KMS-11 (cell line): ENCODE results near the gene IL32.
A peak's percentile ranks its signal among the peaks of the same experiment; 100 is the strongest.
"Not testable (repeated sequence)": the region's sequence is repeated elsewhere in the genome, so short reads cannot be mapped to it uniquely, and the experiment has no call there.

ENCODE experiments used
- H2AFZ ChIP-seq: fragments of 200-600 bp; sonication (generic); 2 replicates; pipeline ENCODE4 v1.6.1; 2016; ENCODE audit warnings: antibody characterized with exemption, mixed run types, low read depth
- H3K27ac ChIP-seq: fragments of 200-600 bp; sonication (generic); 2 replicates; pipeline ENCODE4 v1.6.1; 2016; ENCODE audit warnings: mild to moderate bottlenecking, mixed run types
- H3K27me3 ChIP-seq: fragments of 200-600 bp; sonication (generic); 2 replicates; pipeline ENCODE4 v1.6.1; 2017; ENCODE audit warnings: mild to moderate bottlenecking, low read depth, mixed run types, moderate library complexity; ENCODE audit not compliant: insufficient read depth
- H3K36me3 ChIP-seq: fragments of 200-600 bp; sonication (generic); 2 replicates; pipeline ENCODE4 v1.6.1; 2017; ENCODE audit warnings: mild to moderate bottlenecking, mixed run types; ENCODE audit not compliant: insufficient read depth
- H3K4me1 ChIP-seq: fragments of 200-600 bp; sonication (generic); 2 replicates; pipeline ENCODE4 v1.6.1; 2016; ENCODE audit warnings: mild to moderate bottlenecking, low read depth, mixed run types; ENCODE audit not compliant: poor library complexity, severe bottlenecking
- H3K4me2 ChIP-seq: fragments of 200-600 bp; sonication (generic); 2 replicates; pipeline ENCODE4 v1.7.0; 2016; ENCODE audit warnings: mild to moderate bottlenecking, mixed run types
- H3K4me3 ChIP-seq: fragments of 200-600 bp; sonication (generic); IDR thresholded peaks from 2 replicates; pipeline ENCODE4 v1.6.1; 2017; ENCODE audit warnings: low read depth, low read length, mixed read lengths; ENCODE audit not compliant: insufficient read depth
- H3K79me2 ChIP-seq: fragments of 200-600 bp; sonication (generic); 2 replicates; pipeline ENCODE4 v1.6.1; 2016; ENCODE audit warnings: low read depth, mixed run types; ENCODE audit not compliant: insufficient read depth
- H3K9ac ChIP-seq: fragments of 200-600 bp; sonication (generic); 2 replicates; pipeline ENCODE4 v1.6.1; 2016; ENCODE audit warnings: mild to moderate bottlenecking, mixed run types
- H4K20me1 ChIP-seq: fragments of 200-600 bp; sonication (generic); 2 replicates; pipeline ENCODE4 v1.6.1; 2016; ENCODE audit warnings: mild to moderate bottlenecking, mixed run types; ENCODE audit not compliant: insufficient read depth
- TF ChIP-seq, protein P1 (sequence below): fragments of 200-600 bp; sonication (generic); conservative IDR thresholded peaks from 2 replicates; pipeline ENCODE4 v1.6.1; 2017; ENCODE audit warnings: low read depth, mild to moderate bottlenecking, antibody characterized with exemption, low read length, moderate library complexity, mixed read lengths

Gene IL32

DNA sequence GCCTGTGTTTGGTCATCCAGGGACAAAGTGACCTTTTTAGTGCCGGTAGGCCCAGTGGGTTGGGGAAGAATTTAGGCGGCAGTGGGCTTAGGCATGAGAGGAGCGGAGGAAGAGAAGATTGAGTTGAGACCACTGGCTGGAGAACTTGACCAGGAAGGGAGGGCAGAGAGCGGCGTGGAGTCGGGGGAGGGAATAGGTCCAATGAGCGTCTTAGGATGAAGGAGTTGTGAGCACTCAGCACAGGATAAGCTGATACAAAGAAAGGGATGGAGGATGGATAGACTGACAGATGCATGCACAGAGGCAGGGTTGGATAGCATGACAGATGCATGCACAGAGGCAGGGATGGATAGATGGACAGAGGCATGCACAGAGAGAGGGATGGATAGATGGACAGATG lies 8.0 kb downstream of the IL32 start:
- no peak overlapping the region for H3K4me2 ChIP-seq

DNA sequence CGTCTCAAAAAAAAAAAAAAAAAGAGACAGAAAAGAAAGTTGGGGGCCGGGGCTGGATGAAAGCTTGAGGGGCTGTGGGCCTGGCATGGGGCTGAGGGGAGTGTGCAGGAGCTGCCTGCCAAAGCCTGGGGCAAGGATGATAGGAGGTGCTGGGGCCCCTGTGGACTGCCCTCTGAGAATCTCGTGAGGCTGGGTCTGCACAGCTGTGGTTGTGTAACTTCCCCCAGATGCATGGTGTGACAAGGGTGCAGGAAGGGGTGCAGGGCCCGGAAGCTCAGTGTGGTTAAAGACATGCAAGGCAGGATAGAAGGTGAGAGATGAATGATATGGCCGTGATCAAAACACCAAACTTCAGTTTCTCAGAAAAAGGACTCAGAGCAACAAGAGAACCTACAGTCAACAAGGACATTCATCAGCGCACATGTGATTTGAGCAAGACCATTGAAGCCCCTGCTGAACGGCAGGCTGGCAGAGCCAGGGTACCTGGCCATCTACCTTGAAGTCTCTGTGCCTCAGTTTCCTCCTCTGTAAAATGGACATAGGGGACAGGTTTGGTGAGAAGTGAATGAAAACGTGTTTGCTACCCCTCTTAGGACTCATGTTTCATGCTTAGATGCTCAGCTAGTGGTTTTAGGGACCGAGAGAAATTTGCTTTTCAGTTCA lies 9.6 kb downstream of the IL32 start:
- no peaks in the 10 kb centered on the region for H3K79me2 ChIP-seq
- TF ChIP-seq, protein P1, sequence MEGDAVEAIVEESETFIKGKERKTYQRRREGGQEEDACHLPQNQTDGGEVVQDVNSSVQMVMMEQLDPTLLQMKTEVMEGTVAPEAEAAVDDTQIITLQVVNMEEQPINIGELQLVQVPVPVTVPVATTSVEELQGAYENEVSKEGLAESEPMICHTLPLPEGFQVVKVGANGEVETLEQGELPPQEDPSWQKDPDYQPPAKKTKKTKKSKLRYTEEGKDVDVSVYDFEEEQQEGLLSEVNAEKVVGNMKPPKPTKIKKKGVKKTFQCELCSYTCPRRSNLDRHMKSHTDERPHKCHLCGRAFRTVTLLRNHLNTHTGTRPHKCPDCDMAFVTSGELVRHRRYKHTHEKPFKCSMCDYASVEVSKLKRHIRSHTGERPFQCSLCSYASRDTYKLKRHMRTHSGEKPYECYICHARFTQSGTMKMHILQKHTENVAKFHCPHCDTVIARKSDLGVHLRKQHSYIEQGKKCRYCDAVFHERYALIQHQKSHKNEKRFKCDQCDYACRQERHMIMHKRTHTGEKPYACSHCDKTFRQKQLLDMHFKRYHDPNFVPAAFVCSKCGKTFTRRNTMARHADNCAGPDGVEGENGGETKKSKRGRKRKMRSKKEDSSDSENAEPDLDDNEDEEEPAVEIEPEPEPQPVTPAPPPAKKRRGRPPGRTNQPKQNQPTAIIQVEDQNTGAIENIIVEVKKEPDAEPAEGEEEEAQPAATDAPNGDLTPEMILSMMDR, result no peak
- H3K4me2 ChIP-seq, result no peak overlapping the region
- no peaks in the 10 kb centered on the region for H3K36me3 ChIP-seq
- H3K27ac ChIP-seq, result no peak overlapping the region
- no peak overlapping the region for H3K9ac ChIP-seq
- peaks cover 34% of the 10 kb centered on the region; the same call in 1 of the 2 replicates for H3K27me3 ChIP-seq
- H2AFZ ChIP-seq, result peak overlapping the region; percentile 21; the same call in 1 of the 2 replicates
- H3K4me3 ChIP-seq, result no peak overlapping the region
- H3K4me1 ChIP-seq, result peaks cover 12% of the 10 kb centered on the region
- no peaks in the 10 kb centered on the region for H4K20me1 ChIP-seq

More for the DNA sequence above, 8.0 kb downstream of the IL32 start:
- Histone ChIP-seq H3K27me3 (peaks cover 22% of the 10 kb centered on the region; the same call in 1 of the 2 replicates), H3K4me1 (peaks cover 12% of the 10 kb centered on the region), H3K4me3 (no peak overlapping the region), H4K20me1 (no peaks in the 10 kb centered on the region), H3K79me2 (no peaks in the 10 kb centered on the region), H3K9ac (no peak overlapping the region), H3K27ac (no peak overlapping the region), H2AFZ (no peak overlapping the region), H3K36me3 (no peaks in the 10 kb centered on the region)
- TF ChIP-seq, protein P1, result no peak

DNA sequence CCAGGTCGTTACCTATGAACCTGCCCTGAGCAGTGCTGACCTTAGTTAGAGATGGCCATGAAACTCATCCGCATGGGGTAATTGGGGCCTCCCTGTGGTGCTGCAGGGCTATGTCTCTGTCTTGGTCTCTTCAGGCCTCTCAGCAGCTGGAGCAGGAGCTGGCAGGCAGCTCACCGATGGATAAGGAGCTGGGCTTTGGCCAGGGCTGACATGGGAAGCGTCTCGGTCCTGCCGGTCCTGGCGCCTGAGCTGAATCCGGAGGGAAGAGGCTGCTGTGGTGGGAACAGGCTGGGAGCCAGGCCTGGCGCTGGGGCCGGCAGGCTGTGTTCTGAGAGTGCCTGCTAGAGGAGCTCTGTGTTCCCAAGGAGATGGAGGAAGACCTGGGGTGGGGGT lies 10.1 kb downstream of the IL32 start:
- H3K4me3 ChIP-seq, result no peak overlapping the region
- no peaks in the 10 kb centered on the region for H3K79me2 ChIP-seq
- peaks cover 12% of the 10 kb centered on the region for H3K4me1 ChIP-seq
- TF ChIP-seq, protein P1, result no peak
- H3K4me2 ChIP-seq, result no peak overlapping the region
- H4K20me1 ChIP-seq, result no peaks in the 10 kb centered on the region
- peak overlapping the region; percentile 21; the same call in 1 of the 2 replicates for H2AFZ ChIP-seq
- no peak overlapping the region for H3K9ac ChIP-seq
- no peaks in the 10 kb centered on the region for H3K36me3 ChIP-seq
- H3K27ac ChIP-seq, result no peak overlapping the region
- H3K27me3 ChIP-seq, result peaks cover 39% of the 10 kb centered on the region; the same call in 1 of the 2 replicates

DNA sequence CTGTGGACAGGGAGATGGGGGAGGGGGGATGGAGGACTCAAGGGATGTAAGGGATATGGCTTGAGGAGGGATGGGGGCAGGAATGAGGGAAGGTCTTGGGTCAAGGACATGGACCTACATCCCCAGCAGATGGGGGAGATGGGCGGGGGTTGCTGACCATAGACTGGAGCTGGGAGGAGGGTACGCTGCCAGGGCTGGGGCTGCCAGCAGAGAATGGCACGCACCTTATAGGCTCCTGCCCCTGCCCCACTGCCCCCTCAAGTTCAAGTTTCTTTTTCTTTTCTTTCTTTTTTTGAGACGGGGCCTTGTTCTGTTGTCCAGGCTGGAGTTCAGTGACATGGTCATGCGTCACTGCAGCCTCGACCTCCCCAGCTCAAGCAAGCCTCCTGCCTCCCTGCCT lies 10.5 kb downstream of the IL32 start:
- H3K9ac ChIP-seq, H3K27ac ChIP-seq, H3K4me2 ChIP-seq, H3K36me3 ChIP-seq, H3K79me2 ChIP-seq, H2AFZ ChIP-seq, H3K4me3 ChIP-seq, H4K20me1 ChIP-seq: not testable (repeated sequence)
- peaks cover 12% of the 10 kb centered on the region for H3K4me1 ChIP-seq
- peaks cover 43% of the 10 kb centered on the region; the same call in 1 of the 2 replicates for H3K27me3 ChIP-seq

DNA sequence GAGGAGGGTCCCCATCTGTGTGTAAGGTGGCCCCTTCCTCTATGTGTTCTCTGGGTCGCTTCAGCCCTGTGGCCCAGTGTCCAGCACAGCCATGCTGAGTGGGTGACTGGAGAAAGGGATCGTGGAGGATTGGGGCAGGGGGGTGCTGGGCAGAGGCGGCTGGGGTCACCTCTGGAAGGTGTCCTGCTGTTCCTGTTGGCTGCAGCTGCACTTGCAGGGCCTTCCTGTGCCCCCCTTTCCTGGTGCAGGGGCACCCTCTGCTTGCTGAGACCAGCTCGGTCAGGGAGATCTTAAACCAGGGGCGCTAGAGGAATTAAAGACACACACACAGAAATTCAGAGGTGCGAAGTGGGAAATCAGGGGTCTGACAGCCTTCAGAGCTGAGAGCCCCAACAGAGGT lies 11.1 kb downstream of the IL32 start:
- Histone ChIP-seq H3K4me2 (no peak overlapping the region), H4K20me1 (no peaks in the 10 kb centered on the region), H3K36me3 (no peaks in the 10 kb centered on the region), H2AFZ (no peak overlapping the region), H3K4me3 (no peak overlapping the region), H3K27ac (no peak overlapping the region), H3K79me2 (no peaks in the 10 kb centered on the region), H3K9ac (no peak overlapping the region), H3K4me1 (peaks cover 12% of the 10 kb centered on the region), H3K27me3 (peaks cover 48% of the 10 kb centered on the region; the same call in 1 of the 2 replicates)
- TF ChIP-seq, protein P1, result no peak
